GM12872 (cell line): Measurements from ENCODE around the gene HOXD10.

Experiments used
- CTCF ChIP-seq: IDR thresholded peaks from 3 replicates; pipeline ENCODE4 v1.5.1; 2011; ENCODE audit warnings: low read depth, mild to moderate bottlenecking, low read length, moderate library complexity; ENCODE audit not compliant: insufficient read depth

Gene HOXD10

GRCh38 chr2:176140513-176141317 is 24.1 kb downstream of the HOXD10 start:
- peak; percentile 87 for TF ChIP-seq CTCF

DNA sequence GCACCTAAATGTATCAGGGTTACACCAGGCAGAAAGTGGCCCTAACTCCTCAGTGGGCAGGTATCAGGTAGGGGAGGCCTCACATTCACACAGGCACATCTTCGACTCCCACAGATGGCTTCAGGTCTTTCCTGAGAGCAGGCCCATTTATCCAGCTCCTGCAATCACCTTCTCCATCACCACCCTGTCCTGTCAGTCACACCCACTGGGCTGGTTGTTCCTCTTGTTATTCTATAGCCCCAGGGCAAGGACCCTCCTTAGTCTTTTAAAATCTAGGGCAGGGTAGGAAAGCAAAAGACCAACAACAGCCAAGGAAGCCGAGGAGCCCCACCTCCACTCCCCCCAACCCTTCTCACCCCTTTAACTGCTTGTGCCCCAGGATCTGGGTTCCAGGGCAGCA is 25.7 kb downstream of the HOXD10 start:
- TF ChIP-seq CTCF = no peak

DNA sequence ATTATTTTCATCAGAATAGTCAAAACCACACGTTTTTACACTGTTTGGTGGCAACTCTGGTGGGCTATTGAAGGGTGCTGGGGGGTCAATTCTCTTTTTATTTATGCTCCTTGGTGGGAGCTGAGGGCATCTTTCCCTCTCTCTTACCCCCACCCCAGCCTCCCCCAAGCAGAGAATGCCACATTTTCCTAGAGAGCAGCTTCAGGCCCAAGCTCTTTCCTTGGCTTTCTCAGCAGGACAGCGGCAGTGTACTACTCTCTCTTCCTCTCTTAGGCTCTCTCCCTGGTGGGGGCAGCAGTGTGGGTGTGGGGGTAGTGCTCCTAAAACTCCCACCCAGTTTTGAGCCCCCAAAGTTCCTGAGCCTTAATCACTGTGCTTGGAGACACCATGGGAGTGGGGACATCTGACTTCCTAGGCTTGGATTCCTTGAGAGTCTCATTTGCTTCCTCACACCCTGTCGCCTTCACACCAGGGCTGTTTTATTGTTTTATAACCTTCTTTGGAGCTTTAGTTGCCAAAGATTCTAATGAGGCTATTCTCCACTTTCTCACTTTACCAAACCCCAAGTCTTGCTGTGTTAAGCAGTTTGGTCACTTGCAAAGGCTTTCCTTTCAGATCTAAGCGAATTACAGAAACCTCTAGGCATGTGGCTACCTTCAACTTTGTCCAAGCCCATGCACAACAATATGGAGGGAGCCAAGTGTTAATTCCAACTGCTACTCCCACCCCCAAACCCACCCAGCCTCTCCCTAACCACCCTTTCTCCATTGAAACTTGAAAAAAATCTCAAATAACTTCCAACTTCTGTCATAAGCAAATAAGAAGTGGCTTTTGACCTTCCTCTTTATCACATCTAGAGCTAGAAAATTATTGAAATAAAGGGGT is 28.7 kb downstream of the HOXD10 start:
- no peak for TF ChIP-seq CTCF

DNA sequence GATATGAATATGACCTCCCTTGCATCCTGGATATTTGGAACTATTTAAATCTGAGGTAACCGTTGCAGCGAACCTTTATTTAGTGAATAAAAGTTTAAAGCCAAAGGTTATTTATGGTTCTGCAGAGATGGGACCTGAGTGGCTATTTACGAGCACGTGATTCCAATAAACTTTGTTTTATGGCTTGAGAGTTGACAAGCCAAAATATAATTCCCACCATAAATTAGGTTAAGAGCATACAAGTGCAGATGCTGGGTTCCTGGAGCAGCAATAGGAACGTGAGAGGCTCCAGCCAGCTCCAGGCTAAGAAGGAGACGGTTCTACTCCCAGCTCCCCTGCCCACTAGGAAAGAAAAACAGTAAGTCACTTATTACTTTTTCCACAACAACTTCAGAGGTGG is 29.5 kb downstream of the HOXD10 start:
- TF ChIP-seq CTCF = no peak

DNA sequence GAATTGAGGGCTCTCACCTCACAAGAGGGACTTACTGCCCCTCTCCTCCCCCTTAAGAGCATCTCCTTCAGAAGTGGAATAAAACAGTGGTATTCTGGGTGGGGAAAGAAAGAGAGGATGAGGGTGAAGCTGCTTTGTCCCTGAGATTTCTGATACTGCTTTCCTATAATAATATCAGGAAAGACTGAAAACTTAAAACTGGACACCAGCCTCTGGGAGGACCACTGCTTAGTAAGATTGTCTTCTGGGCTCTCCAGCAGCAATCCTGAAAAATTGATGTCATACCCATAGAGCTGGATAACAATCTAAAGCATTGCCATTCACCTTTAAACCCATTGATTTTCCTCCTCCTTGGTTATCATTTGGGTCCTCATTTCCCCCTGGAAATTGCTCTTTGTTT is 30.1 kb downstream of the HOXD10 start:
- TF ChIP-seq CTCF = no peak

- TF ChIP-seq CTCF = no peak
These were observed 30.7 kb downstream of the HOXD10 start for GRCh38 chr2:176147210-176147799.

DNA sequence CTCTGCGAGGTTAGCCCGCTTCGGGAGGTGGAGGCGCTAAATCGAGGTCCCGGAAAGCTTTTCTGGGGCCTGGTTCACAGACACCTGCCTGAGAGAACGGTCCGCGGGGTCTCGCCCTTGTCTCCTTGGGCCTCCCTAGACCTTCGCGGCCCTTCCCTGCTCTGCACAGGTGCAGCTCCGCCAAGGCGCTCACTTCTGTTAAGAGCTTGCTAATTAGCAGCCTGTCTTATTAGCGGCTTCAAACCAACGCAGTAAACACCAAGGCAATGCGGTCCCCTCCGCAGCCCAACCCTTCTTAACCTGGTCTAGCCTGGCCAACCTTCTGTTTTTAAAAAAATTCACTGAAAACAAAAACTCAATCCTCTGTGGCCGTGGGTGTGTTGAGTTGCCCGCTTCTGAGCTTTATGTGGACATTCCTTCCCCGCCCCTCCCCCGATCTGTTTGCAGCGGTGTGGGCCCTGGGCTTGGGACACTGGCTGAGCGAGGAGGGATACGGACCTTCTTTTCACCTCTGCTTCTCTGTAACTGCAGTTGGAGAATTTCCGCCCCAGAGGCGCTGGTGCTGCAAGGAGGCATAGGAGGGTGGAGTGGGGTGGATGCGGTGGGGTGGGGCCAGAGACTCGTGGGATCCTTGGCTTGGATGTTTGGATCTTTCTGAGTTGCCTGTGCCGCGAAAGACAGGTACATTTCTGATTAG is 31.4 kb downstream of the HOXD10 start:
- TF ChIP-seq CTCF = no peak
